A549 (cell line): ENCODE results near the gene UPF2. TPM values are rescaled to one million over a fixed set of nuclear protein-coding genes. Genes with fewer than 3 reads are reported as not detected.

Experiments used
- ATAC-seq, 2 experiments: fragments of 200-7000 bp in 1 of 2; fragments of >200 bp in 1 of 2; cut with Nextera tagmentation in 1 of 2; cut with Tn5 transposase in 1 of 2; 3 replicates each; pipeline versions ENCODE4 v1.8.0 to v1.9.1; 2018 to 2020; ENCODE audit warnings: mild to moderate bottlenecking in 1 of 2, moderate library complexity in 1 of 2
- CTCF ChIA-PET: fragments of 300-600 bp; sonication (Branson Sonifier 250); formaldehyde crosslinking; extraction: SDS; loops from one replicate; lab custom pipeline; 2021; ENCODE audit warnings: antibody characterized with exemption, inconsistent platforms; lab: Yijun Ruan, JAX
- POLR2A ChIA-PET: fragments of 350-600 bp; formaldehyde crosslinking; extraction: SDS; loops from one replicate; lab custom pipeline; 2021; ENCODE audit warnings: antibody characterized with exemption, inconsistent platforms; lab: Yijun Ruan, JAX
- DNase-seq, 2 experiments: peaks; one replicate each; pipeline versions ENCODE4 v3.0.0 to v3.0.0-alpha.2; 2011 to 2016; ENCODE audit warnings: low read depth in 1 of 2, low spot score in 1 of 2
- FAIRE-seq: peaks from 2 replicates; lab custom pipeline; 2011; peaks lifted over from hg19 to GRCh38; lab: Jason Lieb, UNC
- H3K27ac ChIP-seq, 2 experiments: fragments of >200 bp; sonication (Bioruptor Twin); formaldehyde crosslinking; 3 replicates each; pipeline ENCODE4 v1.5.1; 2016 to 2017
- H3K4me1 ChIP-seq: fragments of >200 bp; sonication (Bioruptor Twin); formaldehyde crosslinking; 3 replicates; pipeline ENCODE4 v1.6.1; 2016
- H3K4me2 ChIP-seq: fragments of >200 bp; sonication (Bioruptor Twin); formaldehyde crosslinking; 3 replicates; pipeline ENCODE4 v1.6.1; 2016
- H3K4me3 ChIP-seq: fragments of >200 bp; sonication (Bioruptor Twin); formaldehyde crosslinking; 3 replicates; pipeline ENCODE4 v1.5.1; 2016
- H3K9me3 ChIP-seq: fragments of >200 bp; sonication (Bioruptor Twin); formaldehyde crosslinking; 3 replicates; pipeline ENCODE4 v1.6.1; 2016
- BHLHE40 ChIP-seq: IDR thresholded peaks from 2 replicates; pipeline ENCODE4 v1.6.1; 2012; ENCODE audit warnings: low read depth, low read length, inconsistent platforms
- CHD2 ChIP-seq: fragments of 150-350 bp; IDR thresholded peaks from 2 replicates; pipeline ENCODE4 v1.6.1; 2014; ENCODE audit warnings: low read length; ENCODE audit not compliant: partially characterized antibody
- EHF ChIP-seq: fragments of 250-450 bp; sonication (Bioruptor Pico); IDR thresholded peaks from 2 replicates; pipeline ENCODE4 v1.5.0; 2020; ENCODE audit warnings: mild to moderate bottlenecking
- ELK1 ChIP-seq: fragments of 150-350 bp; IDR thresholded peaks from 2 replicates; pipeline ENCODE4 v1.6.1; 2014; ENCODE audit warnings: low read depth, mild to moderate bottlenecking, low read length
- FOSL2 ChIP-seq, 2 experiments: fragments of 450-650 bp in 1 of 2; fragments of >200 bp in 1 of 2; sonication (Bioruptor Twin) in 1 of 2; formaldehyde crosslinking; IDR thresholded peaks; 2 replicates each; pipeline versions ENCODE4 v1.5.0 to v1.6.1; 2016 to 2020; ENCODE audit warnings: mild to moderate bottlenecking in 1 of 2, moderate library complexity in 1 of 2
- FOXS1 ChIP-seq: fragments of 250-450 bp; sonication (Bioruptor Pico); IDR thresholded peaks from 2 replicates; pipeline ENCODE4 v1.5.0; 2020; ENCODE audit warnings: mild to moderate bottlenecking, moderate library complexity
- HES2 ChIP-seq: fragments of >200 bp; sonication (Bioruptor Twin); formaldehyde crosslinking; IDR thresholded peaks from 2 replicates; pipeline ENCODE4 v1.6.1; 2016
- HOXA7 ChIP-seq: fragments of 250-450 bp; sonication (Bioruptor Pico); IDR thresholded peaks from 2 replicates; pipeline ENCODE4 v1.5.0; 2020; ENCODE audit warnings: mild to moderate bottlenecking, moderate library complexity
- JUN ChIP-seq, 2 experiments: fragments of >200 bp; sonication (Bioruptor Twin); formaldehyde crosslinking; IDR thresholded peaks; 2 replicates in 1 of 2; 3 replicates in 1 of 2; pipeline ENCODE4 v1.6.1; 2016 to 2017
- KDM1A ChIP-seq: fragments of 200-600 bp; sonication (generic); IDR thresholded peaks from 2 replicates; pipeline ENCODE4 v1.6.1; 2016; ENCODE audit warnings: low read depth, mild to moderate bottlenecking
- MAZ ChIP-seq: fragments of 150-350 bp; IDR thresholded peaks from 2 replicates; pipeline ENCODE4 v1.6.1; 2014; ENCODE audit warnings: antibody characterized with exemption, low read depth, low read length, borderline replicate concordance
- MYC ChIP-seq: IDR thresholded peaks from 2 replicates; pipeline ENCODE4 v1.6.1; 2012; ENCODE audit warnings: mild to moderate bottlenecking, inconsistent platforms, low read length, improper control_type of control experiment, borderline replicate concordance
- POLR2A ChIP-seq: IDR thresholded peaks from 2 replicates; pipeline ENCODE4 v1.6.1; 2012; ENCODE audit warnings: mild to moderate bottlenecking, low read length
- RAD21 ChIP-seq, 2 experiments: fragments of >200 bp in 1 of 2; sonication (Bioruptor Twin) in 1 of 2; formaldehyde crosslinking in 1 of 2; IDR thresholded peaks in 1 of 2; conservative IDR thresholded peaks in 1 of 2; 2 replicates in 1 of 2; 3 replicates in 1 of 2; pipeline ENCODE4 v1.6.1; 2012 to 2018; ENCODE audit warnings: inconsistent platforms in 1 of 2
- RCOR1 ChIP-seq: fragments of 150-350 bp; IDR thresholded peaks from 2 replicates; pipeline ENCODE4 v1.6.1; 2014; ENCODE audit warnings: antibody characterized with exemption, low read length, low read depth
- RFX5 ChIP-seq: fragments of 450-650 bp; IDR thresholded peaks from 2 replicates; pipeline ENCODE4 v1.7.1; 2014; ENCODE audit warnings: antibody characterized with exemption, mild to moderate bottlenecking, moderate library complexity
- RNF2 ChIP-seq: fragments of 200-600 bp; sonication (generic); IDR thresholded peaks from 2 replicates; pipeline ENCODE4 v1.6.1; 2016; ENCODE audit warnings: low read depth, mild to moderate bottlenecking, antibody characterized with exemption, moderate library complexity, borderline replicate concordance
- SREBF2 ChIP-seq: fragments of 450-650 bp; IDR thresholded peaks from 2 replicates; pipeline ENCODE4 v1.6.1; 2014; ENCODE audit warnings: mild to moderate bottlenecking, moderate library complexity
- USF2 ChIP-seq: fragments of 450-650 bp; IDR thresholded peaks from 2 replicates; pipeline ENCODE4 v1.6.1; 2014; ENCODE audit warnings: antibody characterized with exemption
- ZNF302 ChIP-seq: fragments of 250-450 bp; sonication (Bioruptor Pico); IDR thresholded peaks from 2 replicates; pipeline ENCODE4 v1.9.0; 2021; ENCODE audit warnings: inconsistent platforms, mild to moderate bottlenecking, moderate library complexity
- WGBS: methylation state at CpG from one replicate; pipeline ENCODE4 v1.1.6; 2017; ENCODE audit errors: missing lambda C conversion rate; 5-methylcytosine and 5-hydroxymethylcytosine counted together
- polyA plus RNA-seq, 4 experiments: library from polyadenylated mRNA; depleted of rRNA in 3 of 4; stranded (reverse); fragments of >200 nt; fragmentation: RNase III in 1 of 4; extraction: RNeasy Plus Mini Kit Qiagen cat#74134 plus additional on column Dnase treatment in 1 of 4; gene quantifications; 2 replicates in 3 of 4; 3 replicates in 1 of 4; pipeline ENCODE4 v1.2.3, GENCODE V29; 2011 to 2017

Gene UPF2
- polyA plus RNA-seq, 2 of the 4 experiments (the other 2 are of a cell fraction), result 16.5 to 21.6 TPM

GRCh38 chr10:11881030-11881476 is 161.6 kb downstream of the UPF2 start:
- FAIRE-seq (no peak), DNase-seq (no peak), ATAC-seq (no peak)
- no peak overlapping the region for H3K4me3 ChIP-seq
- WGBS, result 86% methylated on average over 11 of the region's 11 CpGs
- no peak overlapping the region for H3K4me2 ChIP-seq
- H3K4me1 ChIP-seq, result peaks cover 36% of the 10 kb centered on the region
- no peaks in the 10 kb centered on the region for H3K9me3 ChIP-seq
- ChIA-PET CTCF (interaction anchor here (1.0 to 2.3 kb wide), 7 partner anchors 13 to 105 kb away, joined by 3 to 12 read pairs (median 6); no protein-coding TSS in a partner anchor), POLR2A (interaction anchor here (0.5 to 0.6 kb wide), 2 partner anchors 10 to 52 kb away, joined by 3 to 7 read pairs; no protein-coding TSS in a partner anchor)
- TF ChIP-seq MYC (no peak), EHF (CRISPR knock-in tag) (no peak), POLR2A (no peak), MAZ (no peak), HOXA7 (CRISPR knock-in tag) (no peak), RNF2 (no peak), CHD2 (no peak), RCOR1 (no peak), RFX5 (no peak), USF2 (no peak), ELK1 (no peak), BHLHE40 (no peak), HES2 (no peak), FOXS1 (no peak), RAD21 (conservative IDR thresholded peaks at IDR 0.05 in 1 of 2, IDR thresholded peaks at IDR 0.05 in 1 of 2) (no peak), JUN (IDR thresholded peaks at IDR 0.05) (no peak), FOSL2 (IDR thresholded peaks at IDR 0.05) (no peak), FOSL2 (CRISPR knock-in tag; IDR thresholded peaks at IDR 0.05) (no peak), KDM1A (no peak)
- peak overlapping the region; percentile 48 to 92 for H3K27ac ChIP-seq

- FAIRE-seq, result no peak
- WGBS, result 88% methylated on average over 31 of the region's 32 CpGs
- Histone ChIP-seq H3K4me1 (peaks cover 42% of the 10 kb centered on the region), H3K27ac (peak overlapping the region; percentile 48 to 92; a peak in 4 of 6 replicates), H3K4me2 (no peak overlapping the region), H3K9me3 (no peaks in the 10 kb centered on the region), H3K4me3 (no peak overlapping the region)
- no peak for ATAC-seq
- TF ChIP-seq ZNF302 (CRISPR knock-in tag) (no peak), USF2 (no peak), SREBF2 (no peak)
- POLR2A ChIA-PET, result interaction anchor here (0.5 kb wide), 1 partner anchor 51 kb away, joined by 3 read pairs; no protein-coding TSS in a partner anchor
- CTCF ChIA-PET, result interaction anchor here (1.1 to 2.3 kb wide), 5 partner anchors 13 to 106 kb away, joined by 3 to 12 read pairs (median 7); no protein-coding TSS in a partner anchor
- DNase-seq, result no peak
These were observed 162.2 kb downstream of the UPF2 start for GRCh38 chr10:11880151-11881029.
